GM12874 (cell line): Measurements from ENCODE around the gene ITGB2.

Experiments used
- TF ChIP-seq, protein P1 (sequence below): IDR thresholded peaks from 2 replicates; pipeline ENCODE4 v1.5.1; 2011; ENCODE audit warnings: low read depth, mild to moderate bottlenecking, control low read depth, low read length, moderate library complexity; ENCODE audit not compliant: insufficient read depth

The ITGB2 gene

DNA sequence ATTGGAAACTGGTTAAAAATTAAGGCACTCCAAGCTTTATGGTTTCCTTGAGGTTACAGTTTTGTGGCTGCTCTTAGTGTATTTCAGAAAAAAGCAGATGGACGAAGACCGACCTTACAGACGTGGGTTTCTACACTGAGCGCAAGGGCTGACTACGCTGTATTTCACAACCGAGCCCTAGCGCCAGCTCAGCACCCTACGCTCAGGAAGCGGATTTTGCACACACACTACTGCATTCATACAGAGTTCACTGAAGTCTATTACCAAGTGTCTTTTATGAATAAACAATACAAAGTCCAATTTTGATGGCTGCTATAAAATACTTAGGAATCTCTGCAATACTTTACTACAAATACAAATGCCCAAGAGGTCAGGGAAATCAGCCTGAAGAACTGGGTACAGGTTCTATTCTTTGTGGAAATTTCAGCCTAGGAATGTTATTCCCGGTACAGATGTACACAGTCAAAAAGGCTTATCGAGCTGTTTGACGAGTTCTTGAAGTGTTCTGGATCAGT lies 71.0 kb downstream of the ITGB2 start:
- TF ChIP-seq, protein P1, sequence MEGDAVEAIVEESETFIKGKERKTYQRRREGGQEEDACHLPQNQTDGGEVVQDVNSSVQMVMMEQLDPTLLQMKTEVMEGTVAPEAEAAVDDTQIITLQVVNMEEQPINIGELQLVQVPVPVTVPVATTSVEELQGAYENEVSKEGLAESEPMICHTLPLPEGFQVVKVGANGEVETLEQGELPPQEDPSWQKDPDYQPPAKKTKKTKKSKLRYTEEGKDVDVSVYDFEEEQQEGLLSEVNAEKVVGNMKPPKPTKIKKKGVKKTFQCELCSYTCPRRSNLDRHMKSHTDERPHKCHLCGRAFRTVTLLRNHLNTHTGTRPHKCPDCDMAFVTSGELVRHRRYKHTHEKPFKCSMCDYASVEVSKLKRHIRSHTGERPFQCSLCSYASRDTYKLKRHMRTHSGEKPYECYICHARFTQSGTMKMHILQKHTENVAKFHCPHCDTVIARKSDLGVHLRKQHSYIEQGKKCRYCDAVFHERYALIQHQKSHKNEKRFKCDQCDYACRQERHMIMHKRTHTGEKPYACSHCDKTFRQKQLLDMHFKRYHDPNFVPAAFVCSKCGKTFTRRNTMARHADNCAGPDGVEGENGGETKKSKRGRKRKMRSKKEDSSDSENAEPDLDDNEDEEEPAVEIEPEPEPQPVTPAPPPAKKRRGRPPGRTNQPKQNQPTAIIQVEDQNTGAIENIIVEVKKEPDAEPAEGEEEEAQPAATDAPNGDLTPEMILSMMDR: no peak

DNA sequence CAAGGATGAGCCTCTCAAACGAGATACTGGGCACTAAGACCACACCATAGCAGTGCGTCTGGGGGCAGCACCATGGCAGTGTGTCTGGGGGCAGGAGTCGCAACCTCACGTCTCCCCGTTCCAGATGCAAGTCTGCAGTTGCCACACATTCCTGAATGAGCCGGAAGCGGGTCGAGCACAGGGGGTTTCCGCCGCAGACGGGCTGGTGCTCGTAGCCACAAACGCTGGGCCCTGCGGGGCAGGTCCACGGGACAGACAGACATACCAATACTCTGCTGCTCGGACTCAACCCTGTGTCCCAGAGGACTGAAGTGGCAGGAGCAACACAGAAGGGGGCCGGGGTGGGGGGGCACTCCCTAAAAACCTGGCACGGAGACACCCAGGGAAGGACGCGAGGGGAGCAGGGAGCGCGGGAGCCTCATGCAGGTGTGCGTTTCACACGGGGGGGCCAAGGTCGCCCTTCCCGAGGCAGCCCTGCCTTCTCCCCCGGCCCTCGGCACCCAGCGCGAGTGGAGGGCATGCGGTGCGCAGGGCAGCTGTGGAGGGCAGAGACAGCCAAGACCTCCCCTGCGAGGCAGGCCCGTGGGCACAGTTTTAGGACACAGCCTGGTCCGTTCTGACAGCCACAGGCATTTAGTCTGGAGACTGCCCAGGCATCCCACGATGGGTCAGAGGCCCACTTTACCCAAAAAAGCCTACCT lies 71.7 kb downstream of the ITGB2 start:
- TF ChIP-seq, protein P1: no peak

DNA sequence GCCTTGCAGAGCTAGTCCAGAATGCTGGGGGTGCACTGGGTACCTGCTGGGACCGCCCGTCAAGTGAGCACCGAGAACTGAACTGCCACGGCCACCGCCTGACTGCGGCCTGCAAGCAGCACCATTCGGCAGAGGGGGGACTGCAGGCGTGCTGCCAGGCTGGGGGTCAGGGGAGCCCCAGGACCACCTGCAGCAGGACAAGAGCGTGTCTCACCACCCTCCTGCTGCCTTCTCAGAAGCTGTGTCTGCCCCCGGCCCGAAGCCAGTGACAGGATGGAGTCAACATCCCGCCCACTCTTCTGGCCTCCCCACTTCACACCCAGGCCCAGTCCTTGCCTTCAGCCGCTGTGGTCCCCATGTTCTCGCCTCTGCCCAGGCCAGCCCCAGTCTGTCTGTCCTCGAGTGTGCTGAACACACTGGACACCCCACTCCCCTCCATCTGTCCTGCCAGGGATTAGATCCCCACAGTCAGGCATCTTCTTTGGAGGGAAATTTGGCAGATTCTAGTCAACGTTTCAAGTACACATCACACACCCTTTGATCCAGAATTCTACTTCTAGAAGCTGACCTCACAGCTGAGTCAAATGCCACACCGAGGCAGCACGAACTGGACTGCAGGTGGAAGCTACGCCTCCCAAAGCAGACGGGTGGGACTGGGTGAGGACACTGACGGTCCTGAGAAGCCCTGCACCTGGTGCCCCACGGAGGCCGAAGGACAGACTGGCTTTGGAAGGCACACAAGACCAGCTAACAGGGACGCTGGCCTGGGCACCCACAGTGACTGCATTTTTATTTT lies 73.2 kb downstream of the ITGB2 start:
- TF ChIP-seq, protein P1: no peak

- TF ChIP-seq, protein P1: no peak
Observed at GRCh38 chr21:44846485-44847260, 74.0 kb downstream of the ITGB2 start.

DNA sequence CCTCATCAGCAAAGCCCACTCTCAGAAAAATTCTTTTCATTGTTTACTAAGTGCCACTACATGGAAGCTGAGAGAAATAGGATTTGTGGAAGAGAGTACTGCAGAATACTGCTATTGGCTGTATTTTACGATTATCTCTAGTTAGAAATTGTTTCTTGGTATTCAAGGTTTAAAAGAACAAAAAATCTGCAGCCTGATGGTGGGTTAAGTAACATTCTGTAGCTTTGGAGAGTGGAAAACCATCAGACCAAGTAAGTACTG lies 74.5 kb downstream of the ITGB2 start:
- TF ChIP-seq, protein P1: no peak

DNA sequence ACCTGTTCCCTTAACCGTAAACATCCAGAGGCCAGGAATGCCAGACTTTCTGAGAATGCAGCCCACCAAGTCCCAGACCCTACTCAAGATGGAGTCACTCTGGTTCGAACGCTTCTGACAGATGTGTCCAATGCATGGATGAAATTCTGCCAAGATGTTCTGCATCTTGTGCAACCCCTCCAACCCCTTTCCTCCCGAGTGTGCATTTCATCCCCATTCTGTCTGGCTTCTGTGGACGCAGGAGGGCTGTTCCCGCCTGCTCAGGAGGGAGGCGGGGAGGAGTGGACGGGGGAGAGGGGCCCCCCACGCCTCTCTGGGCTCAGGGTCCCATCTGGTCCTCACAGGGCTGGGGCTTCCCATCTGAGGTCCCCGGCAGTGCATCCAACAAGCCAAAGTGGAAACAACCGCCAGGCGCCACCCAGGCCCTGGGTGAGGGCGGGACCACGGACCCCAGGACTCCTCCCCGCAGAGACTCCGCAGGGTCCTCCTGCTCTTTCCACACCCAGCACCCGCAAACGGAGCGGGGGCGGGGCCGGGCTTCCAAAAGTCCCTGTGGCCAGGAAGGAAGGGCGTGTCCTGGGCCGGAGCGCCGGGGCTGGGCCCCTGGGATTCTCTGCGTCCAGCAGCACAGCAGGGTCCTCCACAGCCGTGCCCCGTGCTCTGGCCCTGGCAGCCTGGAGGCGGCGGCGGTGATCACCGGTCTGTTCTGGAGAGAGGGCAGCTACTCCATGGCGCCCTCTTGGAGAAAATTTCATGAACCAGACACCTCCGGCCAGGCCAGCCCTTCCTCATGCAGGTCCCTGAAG lies 75.1 kb downstream of the ITGB2 start:
- TF ChIP-seq, protein P1: peak; percentile 61

- TF ChIP-seq, protein P1: no peak
Observed at GRCh38 chr21:44844256-44844655, 76.4 kb downstream of the ITGB2 start.
